GM18868 (cell line): Measurements from ENCODE around the gene GAB3.
"Not testable (repeated sequence)": the region's sequence is repeated elsewhere in the genome, so short reads cannot be mapped to it uniquely, and the experiment has no call there.

Source experiments
- ATAC-seq: cut with Tn5 transposase; IDR thresholded peaks from one replicate; pipeline ENCODE4 v1.9.1; 2021; ENCODE audit warnings: mild to moderate bottlenecking, moderate library complexity; ENCODE audit not compliant: unreplicated experiment

Gene GAB3

GRCh38 chrX:154658187-154658586 is 92.7 kb downstream of the GAB3 start:
- no peak for ATAC-seq

GRCh38 chrX:154657226-154657805 is 93.6 kb downstream of the GAB3 start:
- no peak for ATAC-seq

- ATAC-seq: no peak
Observed at GRCh38 chrX:154655786-154656185, 95.1 kb downstream of the GAB3 start.

GRCh38 chrX:154655346-154655745 is 95.5 kb downstream of the GAB3 start:
- no peak for ATAC-seq

GRCh38 chrX:154654925-154655324 is 96.0 kb downstream of the GAB3 start:
- no peak for ATAC-seq

GRCh38 chrX:154654372-154654771 is 96.5 kb downstream of the GAB3 start:
- no peak for ATAC-seq

GRCh38 chrX:154653413-154653812 is 97.5 kb downstream of the GAB3 start, which contains the start of gene CTAG2:
Gene CTAG2 (minus strand): TSS chrX:154653579. CDS start chrX:154653515, 64 bp downstream.
- ATAC-seq: not testable (repeated sequence)

- ATAC-seq: no peak
Observed at GRCh38 chrX:154653048-154653401, 97.9 kb downstream of the GAB3 start.

GRCh38 chrX:154652311-154653047 is 98.4 kb downstream of the GAB3 start:
- no peak for ATAC-seq

GRCh38 chrX:154650221-154650510 is 100.7 kb downstream of the GAB3 start:
- ATAC-seq: no peak

- ATAC-seq: no peak
Observed at GRCh38 chrX:154649503-154650220, 101.2 kb downstream of the GAB3 start.

GRCh38 chrX:154648931-154649330 is 101.9 kb downstream of the GAB3 start:
- no peak for ATAC-seq

GRCh38 chrX:154645745-154646378 is 105.0 kb downstream of the GAB3 start:
- ATAC-seq: not testable (repeated sequence)

GRCh38 chrX:154643708-154644107 is 107.2 kb downstream of the GAB3 start:
- not testable (repeated sequence) for ATAC-seq

- not testable (repeated sequence) for ATAC-seq
Observed at GRCh38 chrX:154641740-154642139, 109.1 kb downstream of the GAB3 start.

- not testable (repeated sequence) for ATAC-seq
Observed at GRCh38 chrX:154633661-154634060, 117.2 kb downstream of the GAB3 start.

GRCh38 chrX:154630949-154631348 is 119.9 kb downstream of the GAB3 start:
- ATAC-seq: not testable (repeated sequence)

- not testable (repeated sequence) for ATAC-seq
Observed at GRCh38 chrX:154628960-154629359, 121.9 kb downstream of the GAB3 start.
